Muscle layer of duodenum (tissue), 2 donors: ENCODE data around the gene CDC27.
"Not testable (repeated sequence)": the region's sequence is repeated elsewhere in the genome, so short reads cannot be mapped to it uniquely, and the experiment has no call there.

ENCODE experiments used
- H3K27ac ChIP-seq: one replicate; pipeline ENCODE4 v1.7.0; 2013; ENCODE audit warnings: mild to moderate bottlenecking, low read length
- H3K27me3 ChIP-seq: one replicate; pipeline ENCODE4 v1.7.0; 2013; ENCODE audit warnings: low read depth, mild to moderate bottlenecking, control low read depth, low read length
- H3K36me3 ChIP-seq, 2 donors: one replicate each; pipeline ENCODE4 v1.7.0; 2013; ENCODE audit warnings: low read length in 2 of 2, control low read depth in 1 of 2, mild to moderate bottlenecking in 1 of 2; ENCODE audit not compliant: insufficient read depth in 2 of 2, control insufficient read depth in 1 of 2
- H3K4me1 ChIP-seq, 2 donors: one replicate each; pipeline ENCODE4 v1.7.0; 2013; ENCODE audit warnings: low read length in 2 of 2, mild to moderate bottlenecking in 2 of 2, control low read depth in 1 of 2, moderate library complexity in 1 of 2; ENCODE audit not compliant: insufficient read depth in 2 of 2, control insufficient read depth in 1 of 2
- H3K4me3 ChIP-seq, 2 donors: one replicate each; pipeline ENCODE4 v1.7.0; 2013; ENCODE audit warnings: low read length in 2 of 2, low read depth in 1 of 2, mild to moderate bottlenecking in 1 of 2
- H3K9me3 ChIP-seq, 2 donors: one replicate each; pipeline ENCODE4 v1.7.0; 2013; ENCODE audit warnings: low read length in 2 of 2, control low read depth in 1 of 2, mild to moderate bottlenecking in 1 of 2; ENCODE audit not compliant: control insufficient read depth in 1 of 2
- donor health status: healthy.

Gene CDC27

GRCh38 chr17:47189732-47190237 is 690 bp upstream of the CDC27 start:
- H3K4me3 ChIP-seq, result peak overlapping the region; percentile 80 to 81
- H3K27me3 ChIP-seq, result no peaks in the 10 kb centered on the region
- peak overlapping the region; percentile 96 for H3K27ac ChIP-seq
- H3K36me3 ChIP-seq, result peaks cover 0 to 9% of the 10 kb centered on the region in 2 donors
- H3K4me1 ChIP-seq, result peaks cover 6 to 26% of the 10 kb centered on the region in 2 donors
- no peaks in the 10 kb centered on the region for H3K9me3 ChIP-seq

GRCh38 chr17:47188271-47188875 is 722 bp downstream of the CDC27 start:
- peak overlapping the region; percentile 96 for H3K27ac ChIP-seq
- H3K4me1 ChIP-seq, result peaks cover 6 to 39% of the 10 kb centered on the region in 2 donors
- no peaks in the 10 kb centered on the region for H3K27me3 ChIP-seq
- peak overlapping the region; percentile 81 to 89 for H3K4me3 ChIP-seq
- H3K9me3 ChIP-seq, result no peaks in the 10 kb centered on the region
- H3K36me3 ChIP-seq, result peaks cover 0 to 9% of the 10 kb centered on the region in 2 donors

- H3K9me3 ChIP-seq, result no peaks in the 10 kb centered on the region
- H3K27ac ChIP-seq, result no peak overlapping the region
- H3K4me3 ChIP-seq, result no peak overlapping the region
- no peaks in the 10 kb centered on the region for H3K27me3 ChIP-seq
- H3K4me1 ChIP-seq, result peaks cover 6 to 52% of the 10 kb centered on the region in 2 donors
- H3K36me3 ChIP-seq, result peaks cover 7 to 15% of the 10 kb centered on the region in 2 donors
These were observed 4.4 kb downstream of the CDC27 start for GRCh38 chr17:47184681-47185080.

- H3K27me3 ChIP-seq, H3K9me3 ChIP-seq, H3K27ac ChIP-seq, H3K4me3 ChIP-seq, H3K36me3 ChIP-seq: not testable (repeated sequence)
- H3K4me1 ChIP-seq, result peaks cover 0 to 36% of the 10 kb centered on the region in 2 donors
These were observed 8.1 kb downstream of the CDC27 start for GRCh38 chr17:47180988-47181387.

- Histone ChIP-seq H3K27me3 (no peaks in the 10 kb centered on the region), H3K9me3 (no peaks in the 10 kb centered on the region), H3K4me3 (no peak overlapping the region), H3K36me3 (peaks cover 6 to 7% of the 10 kb centered on the region in 2 donors), H3K27ac (no peak overlapping the region), H3K4me1 (peaks cover 0 to 30% of the 10 kb centered on the region in 2 donors)
These were observed 8.8 kb downstream of the CDC27 start for GRCh38 chr17:47180337-47180736.

GRCh38 chr17:47179141-47179540 is 10.0 kb downstream of the CDC27 start:
- H3K36me3 ChIP-seq, result peaks cover 12 to 13% of the 10 kb centered on the region in 2 donors

GRCh38 chr17:47177261-47177660 is 11.8 kb downstream of the CDC27 start:
- Histone ChIP-seq H3K4me3 (no peak overlapping the region), H3K27me3 (no peaks in the 10 kb centered on the region), H3K27ac (no peak overlapping the region), H3K9me3 (no peaks in the 10 kb centered on the region), H3K4me1 (peaks cover 0 to 16% of the 10 kb centered on the region in 2 donors), H3K36me3 (peaks cover 12 to 14% of the 10 kb centered on the region in 2 donors)

More at GRCh38 chr17:47179141-47179540, 10.0 kb downstream of the CDC27 start:
- H3K9me3 ChIP-seq, result no peaks in the 10 kb centered on the region
- no peaks in the 10 kb centered on the region for H3K27me3 ChIP-seq
- peaks cover 0 to 24% of the 10 kb centered on the region in 2 donors for H3K4me1 ChIP-seq
- H3K4me3 ChIP-seq, result no peak overlapping the region
- no peak overlapping the region for H3K27ac ChIP-seq

- H3K4me3 ChIP-seq, result no peak overlapping the region
- H3K4me1 ChIP-seq, result peaks cover 0 to 16% of the 10 kb centered on the region in 2 donors
- no peaks in the 10 kb centered on the region for H3K9me3 ChIP-seq
- no peaks in the 10 kb centered on the region for H3K27me3 ChIP-seq
- H3K27ac ChIP-seq, result no peak overlapping the region
- peaks cover 12 to 14% of the 10 kb centered on the region in 2 donors for H3K36me3 ChIP-seq
These were observed 12.7 kb downstream of the CDC27 start for GRCh38 chr17:47176389-47176826.

- peaks cover 0 to 18% of the 10 kb centered on the region in 2 donors for H3K4me1 ChIP-seq
- not testable (repeated sequence) for H3K27me3 ChIP-seq, H3K4me3 ChIP-seq, H3K9me3 ChIP-seq, H3K27ac ChIP-seq
- peaks cover 7 to 12% of the 10 kb centered on the region in 2 donors for H3K36me3 ChIP-seq
These were observed 14.3 kb downstream of the CDC27 start for GRCh38 chr17:47174823-47175222.

- Histone ChIP-seq H3K9me3 (no peaks in the 10 kb centered on the region), H3K4me1 (peaks cover 0 to 18% of the 10 kb centered on the region in 2 donors), H3K4me3 (no peak overlapping the region), H3K27me3 (no peaks in the 10 kb centered on the region), H3K36me3 (peaks cover 7 to 17% of the 10 kb centered on the region in 2 donors), H3K27ac (no peak overlapping the region)
These were observed 16.2 kb downstream of the CDC27 start for GRCh38 chr17:47172696-47173565.

- no peaks in the 10 kb centered on the region for H3K27me3 ChIP-seq
- H3K27ac ChIP-seq, result no peak overlapping the region
- peaks cover 0 to 18% of the 10 kb centered on the region in 2 donors for H3K4me1 ChIP-seq
- H3K4me3 ChIP-seq, result no peak overlapping the region
- peaks cover 12 to 26% of the 10 kb centered on the region in 2 donors for H3K36me3 ChIP-seq
- no peaks in the 10 kb centered on the region for H3K9me3 ChIP-seq
These were observed 18.4 kb downstream of the CDC27 start for GRCh38 chr17:47170710-47171109.
